GM18951 (cell line): Measurements from ENCODE around the gene BMP10.

Experiments used
- POLR2A ChIP-seq: IDR thresholded peaks from 4 replicates; pipeline ENCODE4 v1.6.1; 2011; ENCODE audit warnings: mild to moderate bottlenecking; ENCODE audit not compliant: insufficient read length, insufficient read depth; ENCODE audit errors: extremely low read depth
- in situ Hi-C: fragments of 300-500 bp; cut with MboI; formaldehyde crosslinking; loops from one replicate; pipeline ENCODE4 v1.12.0; 2022; ENCODE audit warnings: low sequenced_read_pairs, mixed read lengths, inconsistent platforms; ENCODE audit not compliant: unreplicated experiment

Gene BMP10

DNA sequence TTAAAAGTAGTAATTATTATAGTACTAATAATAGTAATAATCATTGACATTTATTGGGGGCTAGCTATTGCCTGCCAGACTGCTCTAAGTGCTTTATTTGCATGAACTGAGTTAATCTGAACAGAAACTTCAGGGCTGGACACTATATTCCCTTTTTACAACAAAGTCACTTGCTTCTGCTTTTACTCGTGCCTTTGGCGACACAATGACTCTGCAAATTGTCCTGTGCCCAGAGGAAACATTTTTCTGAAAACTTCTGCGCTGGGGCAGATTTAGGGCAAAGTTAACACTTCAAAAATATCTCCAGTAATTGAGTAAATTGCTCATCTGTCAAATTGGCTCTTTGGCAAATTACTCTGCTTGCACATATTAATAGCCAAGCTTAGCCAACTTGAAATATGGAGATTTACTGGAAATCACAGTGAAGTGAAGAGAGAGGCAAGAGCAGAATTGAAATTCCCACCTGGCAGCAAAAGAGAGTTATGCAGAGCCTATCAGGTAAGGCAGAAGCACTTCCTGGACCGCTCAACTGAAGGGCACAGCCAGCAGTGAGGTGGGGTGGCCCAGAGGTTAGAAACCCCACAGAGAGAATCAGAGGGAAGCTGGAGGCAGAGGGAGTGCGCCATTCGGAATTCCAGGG is 36.3 kb downstream of the BMP10 start:
- in situ Hi-C loops: no loop called here
- TF ChIP-seq POLR2A: no peak

DNA sequence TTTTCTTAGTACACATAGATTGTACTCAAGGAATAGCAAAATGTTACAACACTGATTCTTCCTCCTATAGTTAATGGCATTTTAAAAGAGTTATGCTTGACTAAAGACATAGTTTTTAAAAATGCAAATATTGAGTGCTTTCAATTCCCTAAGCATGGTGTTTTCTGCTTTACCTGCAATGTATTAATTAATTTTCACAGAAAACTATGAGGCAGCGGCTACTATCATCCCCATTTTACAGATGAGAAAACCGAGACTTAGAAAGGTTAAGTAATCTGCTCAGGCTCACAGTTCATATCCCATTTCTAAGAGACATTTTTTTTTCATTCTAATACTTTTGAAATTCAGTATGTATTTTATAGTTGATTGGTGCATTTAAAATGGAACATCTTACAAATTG is 38.0 kb downstream of the BMP10 start:
- no peak for TF ChIP-seq POLR2A
- in situ Hi-C loops: no loop called here

DNA sequence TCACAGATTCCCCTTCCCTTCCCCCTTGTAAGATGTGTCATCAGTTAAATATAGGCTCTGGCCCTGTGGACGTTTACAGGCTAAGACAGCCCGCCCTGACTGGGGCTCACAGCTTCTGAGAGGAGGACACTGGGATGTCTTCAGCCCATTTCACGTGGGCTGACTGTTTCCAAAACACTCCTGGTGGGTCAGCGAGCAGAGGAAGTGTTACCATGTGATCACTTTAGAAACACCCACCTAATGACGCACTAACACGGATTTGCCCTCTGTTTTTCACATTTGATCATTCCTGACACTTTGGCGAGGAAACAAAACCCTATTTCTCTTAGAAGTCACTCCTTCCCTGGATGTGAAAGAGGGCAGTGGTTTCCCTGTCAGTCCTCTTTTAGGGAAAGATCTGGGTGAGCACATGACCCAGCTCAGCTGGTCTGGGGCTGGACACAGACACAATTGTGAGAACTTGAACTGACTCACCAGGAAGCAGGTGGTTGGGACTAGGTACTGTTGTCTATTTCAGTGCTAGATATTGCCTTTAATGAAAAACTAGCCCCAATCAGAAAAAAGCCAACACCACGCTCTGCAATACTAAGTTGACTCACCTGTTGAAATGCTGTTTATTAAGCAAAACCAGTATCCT is 38.8 kb downstream of the BMP10 start:
- TF ChIP-seq POLR2A: no peak
- in situ Hi-C loops: no loop called here

DNA sequence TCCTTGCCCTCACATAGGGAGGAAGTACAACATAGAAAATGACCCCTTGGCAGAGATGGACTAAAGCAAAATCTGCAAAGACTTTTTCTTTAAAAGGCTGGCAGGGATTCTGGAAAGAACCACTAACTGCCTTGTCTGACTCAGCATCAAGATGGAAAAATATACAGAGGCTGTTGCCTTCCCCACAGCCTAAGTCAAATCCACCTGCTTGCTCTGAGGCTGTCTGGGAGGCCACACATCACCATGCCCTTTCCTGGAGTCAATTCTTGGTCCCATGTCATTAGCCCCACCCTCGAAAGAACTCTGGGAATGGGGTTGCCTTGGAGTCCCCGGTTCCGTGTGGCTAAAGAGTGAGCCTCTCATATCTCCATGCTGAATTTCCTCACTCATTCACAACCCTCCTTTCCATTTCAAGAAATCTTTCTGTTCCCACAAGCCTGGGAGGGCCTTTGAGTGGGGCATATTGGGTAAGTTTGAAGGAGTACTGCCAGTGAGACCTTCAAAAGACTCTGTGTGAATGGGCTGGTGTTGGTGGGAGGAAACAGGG is 39.4 kb downstream of the BMP10 start:
- no peak for TF ChIP-seq POLR2A

DNA sequence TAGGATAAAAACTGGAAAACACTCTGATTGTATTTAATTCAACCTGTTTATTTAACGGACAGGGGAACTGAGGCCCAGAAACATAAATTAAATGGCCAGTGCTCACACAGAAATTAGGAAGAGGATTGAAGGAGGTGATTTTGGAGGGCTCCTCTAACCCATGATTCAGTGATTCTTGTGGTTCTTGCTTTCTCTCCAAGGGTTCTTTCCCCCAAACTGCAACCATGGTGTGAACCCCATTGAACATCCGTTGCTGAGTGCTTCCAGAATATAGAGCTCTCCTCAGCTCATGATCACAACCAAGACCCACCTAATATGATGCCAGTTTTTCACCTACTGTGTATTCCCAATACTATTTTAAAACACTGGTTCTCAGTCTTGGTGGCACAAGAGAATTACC is 41.4 kb downstream of the BMP10 start:
- TF ChIP-seq POLR2A: no peak
- in situ Hi-C loops: no loop called here

More for the DNA sequence above, 39.4 kb downstream of the BMP10 start:
- in situ Hi-C loops: no loop called here

DNA sequence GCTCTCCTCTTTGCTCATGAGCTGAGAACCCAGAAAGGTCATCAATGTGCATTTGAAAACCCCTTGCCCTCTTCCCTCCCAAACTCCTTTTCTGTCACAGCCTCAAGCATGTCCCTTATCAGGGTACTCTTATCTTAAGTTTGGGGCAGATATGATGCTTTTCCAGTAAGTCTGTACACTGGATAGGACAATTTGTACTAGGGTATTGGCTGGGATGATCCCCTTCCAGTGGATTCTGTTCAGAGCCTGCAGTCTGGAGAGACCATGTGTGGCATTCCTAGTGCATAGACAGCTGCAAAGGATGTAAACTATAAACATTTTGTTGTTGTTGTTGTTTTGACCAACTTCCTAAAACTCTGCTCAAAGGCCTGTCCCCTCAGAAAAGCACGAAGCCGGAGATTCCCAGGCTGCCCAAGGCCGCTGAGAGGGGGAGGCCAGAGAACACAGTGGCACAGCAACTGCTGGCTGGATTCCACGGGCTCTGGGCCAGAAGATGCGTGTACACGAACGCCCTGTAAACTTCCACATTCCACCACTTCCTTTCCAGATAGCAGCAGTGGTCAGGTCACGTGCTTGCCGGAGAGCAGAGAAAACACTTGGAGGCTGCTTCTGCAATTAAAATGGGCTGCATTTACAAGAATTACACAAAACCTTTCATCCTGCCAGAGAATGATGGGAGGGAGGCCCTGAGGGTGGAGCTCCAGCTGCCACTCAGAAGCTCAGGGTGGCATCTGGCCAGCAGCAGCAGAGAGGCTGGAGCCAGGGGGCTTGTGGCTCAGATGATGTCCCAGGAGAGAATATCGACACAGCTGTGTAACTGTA is 42.1 kb downstream of the BMP10 start:
- in situ Hi-C loops: no loop called here

DNA sequence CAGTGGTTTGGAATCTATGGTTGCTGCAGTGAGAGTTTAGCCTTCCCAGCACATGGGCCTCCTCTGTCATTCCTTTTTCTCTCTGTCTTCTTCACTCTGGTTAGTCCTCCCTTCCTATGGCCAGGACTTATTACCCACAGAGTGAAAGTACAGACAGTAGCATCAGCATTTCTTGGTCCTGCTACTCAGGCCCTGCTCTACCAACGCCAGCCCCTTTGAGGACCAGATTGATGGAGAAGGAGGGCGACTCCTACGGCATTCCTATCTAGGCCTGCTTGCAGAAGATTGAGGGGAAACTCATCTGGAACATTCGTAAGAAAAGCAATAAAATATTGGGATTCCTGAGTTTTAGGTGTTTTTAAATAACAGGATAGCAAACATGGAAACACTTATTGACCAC is 43.5 kb downstream of the BMP10 start:
- TF ChIP-seq POLR2A: no peak
- in situ Hi-C loops: no loop called here

More for the DNA sequence above, 42.1 kb downstream of the BMP10 start:
- no peak for TF ChIP-seq POLR2A

DNA sequence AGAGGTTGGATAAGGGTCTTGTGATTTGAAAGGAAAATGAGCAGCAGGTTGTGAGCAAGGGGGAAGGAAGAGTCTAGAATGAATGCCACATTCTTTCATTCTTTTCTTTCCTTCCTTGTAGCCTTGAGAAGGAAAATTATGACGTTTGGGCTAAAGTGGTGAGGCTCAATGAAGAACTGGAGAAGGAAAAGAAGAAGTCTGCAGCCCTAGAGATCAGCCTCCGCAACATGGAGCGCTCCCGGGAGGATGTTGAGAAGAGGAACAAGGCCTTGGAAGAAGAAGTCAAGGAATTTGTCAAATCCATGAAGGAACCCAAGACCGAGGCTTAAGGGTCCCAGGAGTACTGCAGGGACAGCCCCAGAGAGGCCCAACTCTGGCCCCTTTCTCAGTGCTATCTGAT is 45.3 kb downstream of the BMP10 start:
- TF ChIP-seq POLR2A: no peak
- in situ Hi-C loops: no loop called here

DNA sequence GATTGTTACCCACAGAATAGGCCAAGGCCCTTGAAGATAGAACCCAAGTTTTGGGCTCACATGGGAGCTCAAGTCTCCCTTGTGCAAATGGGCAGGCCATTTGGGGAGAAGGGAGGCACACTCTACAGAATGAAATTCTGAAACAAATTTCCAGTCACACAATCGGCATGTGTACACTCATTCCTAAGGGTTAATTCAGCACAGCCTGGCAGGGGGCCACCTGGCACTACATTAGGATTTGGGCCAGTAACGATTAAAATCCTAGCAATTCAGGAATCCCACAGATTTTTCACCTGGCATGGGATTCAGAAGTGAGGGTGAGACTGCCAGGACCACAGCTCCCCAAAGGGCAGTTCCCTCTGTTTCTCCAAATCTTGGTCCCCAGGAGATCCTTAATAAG is 46.4 kb downstream of the BMP10 start:
- in situ Hi-C loops: no loop called here
- TF ChIP-seq POLR2A: no peak

DNA sequence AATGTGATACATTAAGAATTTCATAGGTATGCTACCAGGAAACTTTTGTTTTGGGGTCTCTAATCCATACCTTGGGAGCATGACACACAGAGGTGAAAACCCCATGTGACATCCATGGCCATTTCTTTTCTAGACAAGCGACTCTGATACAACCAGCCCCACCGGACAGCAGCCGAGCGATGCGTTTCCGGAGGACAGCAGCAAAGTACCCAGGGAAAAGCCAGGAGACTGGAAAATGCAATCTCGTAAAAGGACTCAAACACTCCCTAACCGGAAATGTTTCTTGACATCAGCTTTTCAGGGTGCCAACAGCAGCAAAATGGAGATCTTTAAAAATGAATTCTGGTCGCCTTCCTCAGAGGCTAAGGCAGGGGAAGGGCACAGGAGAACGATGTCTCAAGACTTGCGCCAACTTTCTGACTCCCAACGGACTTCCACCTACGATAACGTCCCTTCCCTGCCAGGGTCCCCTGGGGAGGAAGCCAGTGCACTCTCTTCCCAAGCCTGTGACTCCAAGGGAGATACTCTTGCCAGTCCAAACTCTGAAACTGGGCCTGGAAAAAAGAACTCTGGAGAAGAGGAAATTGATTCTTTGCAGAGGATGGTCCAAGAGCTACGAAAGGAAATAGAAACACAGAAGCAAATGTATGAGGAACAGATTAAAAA is 48.9 kb downstream of the BMP10 start:
- no peak for TF ChIP-seq POLR2A
- in situ Hi-C loops: no loop called here

DNA sequence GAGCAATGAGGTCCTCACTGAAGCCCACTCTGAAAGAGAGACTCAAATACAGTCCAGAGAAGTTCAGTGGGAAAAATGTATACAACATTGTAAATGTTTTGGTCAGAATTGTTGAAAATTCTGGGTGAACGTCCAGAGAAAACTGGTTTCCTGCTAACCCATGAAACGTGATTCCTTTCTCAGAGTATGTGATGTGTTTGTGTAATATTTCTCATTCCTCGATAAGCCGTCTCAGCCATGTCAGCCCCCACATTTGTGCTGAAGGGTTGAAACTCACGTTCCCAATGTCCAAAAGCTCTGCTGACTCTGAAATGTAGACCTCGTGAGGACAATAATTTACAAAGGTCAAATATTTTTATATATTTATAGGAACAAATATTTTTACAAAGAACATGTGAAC is 51.6 kb downstream of the BMP10 start:
- TF ChIP-seq POLR2A: no peak
- in situ Hi-C loops: no loop called here

DNA sequence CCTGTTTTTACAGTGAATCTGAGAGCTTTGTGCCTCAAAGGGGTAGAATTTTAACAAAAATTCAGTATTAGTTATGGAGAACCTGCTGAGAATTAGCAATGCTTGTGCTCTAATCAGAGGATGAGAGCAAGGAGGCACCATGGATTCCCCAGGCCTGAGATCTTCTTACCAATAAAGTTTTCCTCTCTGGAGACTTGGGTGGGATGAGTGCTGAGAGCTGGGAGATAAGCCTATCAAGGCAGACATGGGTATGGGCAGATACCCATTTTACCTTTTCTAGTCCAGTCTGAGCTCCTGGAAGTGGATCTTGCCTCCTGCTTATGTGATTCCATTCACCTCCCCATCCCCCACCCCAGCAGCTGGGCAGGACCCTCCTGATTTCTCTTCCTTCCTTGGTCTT is 53.9 kb downstream of the BMP10 start:
- in situ Hi-C loops: no loop called here
- TF ChIP-seq POLR2A: no peak
